Endodermal cell (in vitro differentiated cells): ENCODE results near the gene CDCA8. TPM values are rescaled to one million over a fixed set of nuclear protein-coding genes. Genes with fewer than 3 reads are reported as not detected.

Experiments
- DNase-seq: peaks from one replicate; pipeline ENCODE4 v3.0.0-alpha.2; 2017
- H3K27ac ChIP-seq: 2 replicates; pipeline ENCODE4 v1.5.1; 2013; ENCODE audit warnings: mild to moderate bottlenecking, low read depth, low read length, moderate library complexity
- H3K27me3 ChIP-seq: 2 replicates; pipeline ENCODE4 v1.6.1; 2013; ENCODE audit warnings: mild to moderate bottlenecking, low read length, moderate library complexity; ENCODE audit not compliant: insufficient read depth, control insufficient read depth, poor library complexity, severe bottlenecking
- H3K36me3 ChIP-seq: 2 replicates; pipeline ENCODE4 v1.7.0; 2013; ENCODE audit warnings: mild to moderate bottlenecking, low read length, moderate library complexity; ENCODE audit not compliant: control insufficient read depth, insufficient read depth
- H3K4me1 ChIP-seq: one replicate; pipeline ENCODE4 v1.7.0; 2013; ENCODE audit warnings: low read length; ENCODE audit not compliant: control insufficient read depth, insufficient read depth
- H3K4me3 ChIP-seq: 2 replicates; pipeline ENCODE4 v1.5.1; 2013; ENCODE audit warnings: mild to moderate bottlenecking, low read length, moderate library complexity
- H3K9ac ChIP-seq: 2 replicates; pipeline ENCODE4 v1.6.1; 2013; ENCODE audit warnings: mild to moderate bottlenecking, low read length, moderate library complexity; ENCODE audit not compliant: poor library complexity, severe bottlenecking; ENCODE audit errors: extremely low read depth
- H3K9me3 ChIP-seq: 2 replicates; pipeline ENCODE4 v1.6.1; 2013; ENCODE audit warnings: mild to moderate bottlenecking, low read length, moderate library complexity; ENCODE audit not compliant: control insufficient read depth
- H3K27ac Mint-ChIP-seq: 2 replicates; pipeline ENCODE4 v1.8.0; 2020; ENCODE audit warnings: mixed read lengths
- H3K27me3 Mint-ChIP-seq: 2 replicates; pipeline ENCODE4 v1.8.0; 2021; ENCODE audit warnings: mild to moderate bottlenecking, mixed read lengths; ENCODE audit not compliant: insufficient read depth
- H3K36me3 Mint-ChIP-seq: 2 replicates; pipeline ENCODE4 v1.8.0; 2020; ENCODE audit warnings: low read depth, mixed read lengths
- H3K4me1 Mint-ChIP-seq: 2 replicates; pipeline ENCODE4 v1.8.0; 2020; ENCODE audit warnings: mixed read lengths
- H3K4me3 Mint-ChIP-seq: 2 replicates; pipeline ENCODE4 v1.8.0; 2020; ENCODE audit warnings: mild to moderate bottlenecking, moderate library complexity, mixed read lengths
- H3K9me3 Mint-ChIP-seq: 2 replicates; pipeline ENCODE4 v1.8.0; 2020; ENCODE audit warnings: mild to moderate bottlenecking, mixed read lengths
- WGBS, 2 experiments: methylation state at CpG; one replicate each; pipeline versions ENCODE4 v1.1.5 to v1.1.7; 2013; ENCODE audit warnings: missing lambda C conversion rate in 2 of 2, mixed read lengths in 1 of 2; ENCODE audit not compliant: insufficient coverage in 1 of 2, insufficient read length in 1 of 2; 5-methylcytosine and 5-hydroxymethylcytosine counted together
- total RNA-seq, 2 donors: library from RNA; stranded (reverse); fragmentation: NEBNext Ultra II Directional in 1 of 2; extraction: Animal tissue kit (Norgen Biotek cat#: 25700) in 1 of 2; gene quantifications; 2 replicates in 1 of 2; 3 replicates in 1 of 2; pipeline ENCODE4 v1.2.1, GENCODE V29; 2021
- TF ChIP-seq, protein P1 (sequence below): fragments of 200-600 bp; sonication (generic); conservative IDR thresholded peaks from 2 replicates; pipeline ENCODE4 v1.5.0; 2021; ENCODE audit warnings: antibody characterized with exemption, mild to moderate bottlenecking

CDCA8 gene
- total RNA-seq, 2 donors from 2014 or later, result 27.7 to 49.7 TPM

DNA sequence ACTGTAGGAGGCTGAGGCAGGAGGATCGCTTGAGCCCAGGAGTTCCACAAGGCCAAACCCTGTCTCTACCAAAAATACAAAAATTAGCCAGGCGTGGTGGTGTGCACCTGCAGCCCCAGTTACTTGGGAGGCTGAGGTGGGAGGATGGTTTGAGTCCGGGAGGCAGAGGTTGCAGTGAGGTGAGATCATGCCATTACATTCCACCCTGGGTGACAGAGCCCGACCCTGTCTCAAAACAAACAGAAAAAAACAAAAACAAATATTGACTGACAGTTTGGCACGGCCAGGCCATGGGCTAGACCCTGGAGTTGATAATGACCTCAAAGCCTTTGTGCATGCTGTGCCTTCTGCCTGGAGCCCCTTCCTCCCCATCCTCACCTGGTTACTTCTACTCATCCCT, 38.4 kb upstream of the CDCA8 start:
- H3K4me1 Mint-ChIP-seq, result peaks cover 10% of the 10 kb centered on the region
- no peak for DNase-seq
- no peaks in the 10 kb centered on the region for H3K9me3 ChIP-seq
- H3K27ac ChIP-seq, result no peak overlapping the region
- no peaks in the 10 kb centered on the region for H3K4me1 ChIP-seq
- no peaks in the 10 kb centered on the region for H3K36me3 Mint-ChIP-seq
- TF ChIP-seq, protein P1, sequence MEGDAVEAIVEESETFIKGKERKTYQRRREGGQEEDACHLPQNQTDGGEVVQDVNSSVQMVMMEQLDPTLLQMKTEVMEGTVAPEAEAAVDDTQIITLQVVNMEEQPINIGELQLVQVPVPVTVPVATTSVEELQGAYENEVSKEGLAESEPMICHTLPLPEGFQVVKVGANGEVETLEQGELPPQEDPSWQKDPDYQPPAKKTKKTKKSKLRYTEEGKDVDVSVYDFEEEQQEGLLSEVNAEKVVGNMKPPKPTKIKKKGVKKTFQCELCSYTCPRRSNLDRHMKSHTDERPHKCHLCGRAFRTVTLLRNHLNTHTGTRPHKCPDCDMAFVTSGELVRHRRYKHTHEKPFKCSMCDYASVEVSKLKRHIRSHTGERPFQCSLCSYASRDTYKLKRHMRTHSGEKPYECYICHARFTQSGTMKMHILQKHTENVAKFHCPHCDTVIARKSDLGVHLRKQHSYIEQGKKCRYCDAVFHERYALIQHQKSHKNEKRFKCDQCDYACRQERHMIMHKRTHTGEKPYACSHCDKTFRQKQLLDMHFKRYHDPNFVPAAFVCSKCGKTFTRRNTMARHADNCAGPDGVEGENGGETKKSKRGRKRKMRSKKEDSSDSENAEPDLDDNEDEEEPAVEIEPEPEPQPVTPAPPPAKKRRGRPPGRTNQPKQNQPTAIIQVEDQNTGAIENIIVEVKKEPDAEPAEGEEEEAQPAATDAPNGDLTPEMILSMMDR, result no peak
- H3K9ac ChIP-seq, result no peak overlapping the region
- H3K4me3 Mint-ChIP-seq, result no peak overlapping the region
- H3K36me3 ChIP-seq, result no peaks in the 10 kb centered on the region
- peaks cover 95% of the 10 kb centered on the region for H3K27me3 ChIP-seq
- no peak overlapping the region for H3K4me3 ChIP-seq
- no peaks in the 10 kb centered on the region for H3K9me3 Mint-ChIP-seq
- peaks cover 89% of the 10 kb centered on the region for H3K27me3 Mint-ChIP-seq
- no peak overlapping the region for H3K27ac Mint-ChIP-seq
- 72 to 87% methylated on average over 3 to 5 of the region's 5 CpGs for WGBS, 2 experiments

DNA sequence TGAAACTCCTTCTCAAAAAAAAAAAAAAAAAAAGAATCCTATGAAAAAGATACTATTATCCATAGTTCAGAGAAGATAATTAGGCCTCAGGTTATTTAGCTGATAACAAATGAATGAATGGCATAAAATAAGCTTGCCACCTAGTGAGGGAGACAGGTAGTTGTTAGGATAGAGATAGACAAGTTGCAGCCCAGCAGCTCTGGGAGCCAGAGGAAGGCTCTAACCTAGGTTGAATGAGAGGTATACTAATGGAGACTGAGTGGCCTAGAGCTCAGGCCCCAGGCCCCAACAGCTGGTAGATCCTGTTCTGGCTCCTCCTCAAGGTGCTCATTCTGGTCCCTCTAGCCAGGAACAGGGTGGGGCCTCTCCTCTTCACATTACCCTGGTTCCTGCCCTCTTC, 37.0 kb upstream of the CDCA8 start:
- Mint-ChIP-seq H3K27me3 (peaks cover 95% of the 10 kb centered on the region), H3K9me3 (no peaks in the 10 kb centered on the region), H3K4me1 (peaks cover 10% of the 10 kb centered on the region), H3K27ac (no peak overlapping the region), H3K4me3 (no peak overlapping the region), H3K36me3 (no peaks in the 10 kb centered on the region)
- no peaks in the 10 kb centered on the region for H3K9me3 ChIP-seq
- no peaks in the 10 kb centered on the region for H3K4me1 ChIP-seq
- H3K36me3 ChIP-seq, result no peaks in the 10 kb centered on the region
- DNase-seq, result no peak
- H3K27ac ChIP-seq, result no peak overlapping the region
- TF ChIP-seq, protein P1, result peak; percentile 61
- peaks cover 95% of the 10 kb centered on the region for H3K27me3 ChIP-seq
- H3K9ac ChIP-seq, result no peak overlapping the region
- H3K4me3 ChIP-seq, result no peak overlapping the region

DNA sequence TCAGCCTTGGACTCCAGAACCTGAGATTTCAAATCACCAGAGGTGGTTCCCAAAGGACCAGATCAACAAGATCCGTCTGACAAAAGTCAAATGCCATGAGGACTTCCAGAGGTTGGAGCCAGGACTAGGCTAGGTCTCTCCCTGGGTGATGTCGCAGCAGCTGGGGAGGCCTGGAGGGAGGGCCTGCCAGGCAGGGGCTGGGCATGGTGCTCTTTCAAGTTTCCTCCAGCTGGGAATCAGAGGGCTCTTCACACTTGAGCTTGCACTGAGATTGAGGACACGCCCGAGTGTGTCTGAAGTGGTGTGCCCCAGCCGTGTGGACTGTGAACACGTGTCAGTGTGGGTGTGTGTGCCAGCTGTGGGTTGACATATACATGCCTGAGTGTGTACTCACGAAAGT, 36.3 kb upstream of the CDCA8 start:
- Histone ChIP-seq H3K4me1 (no peaks in the 10 kb centered on the region), H3K4me3 (no peak overlapping the region), H3K36me3 (no peaks in the 10 kb centered on the region), H3K27ac (no peak overlapping the region), H3K27me3 (peaks cover 95% of the 10 kb centered on the region), H3K9ac (no peak overlapping the region), H3K9me3 (no peaks in the 10 kb centered on the region)
- Mint-ChIP-seq H3K36me3 (no peaks in the 10 kb centered on the region), H3K4me3 (no peak overlapping the region), H3K27ac (no peak overlapping the region), H3K4me1 (peaks cover 10% of the 10 kb centered on the region), H3K27me3 (peaks cover 96% of the 10 kb centered on the region), H3K9me3 (no peaks in the 10 kb centered on the region)
- TF ChIP-seq, protein P1, result no peak
- WGBS, 2 experiments, result 81 to 82% methylated on average over 7 of the region's 7 CpGs
- no peak for DNase-seq
